Cardiac fibroblast (primary cell): ENCODE measurements around the gene MTA1.

Experiments used
- DNase-seq, 2 donors: peaks; one replicate each; pipeline versions ENCODE4 v3.0.0 to v3.0.0-alpha.2; 2010; ENCODE audit warnings: low read depth in 2 of 2
- H3K4me3 ChIP-seq, 2 donors: replicated peaks in 1 of 2; 1 replicate in 1 of 2; 2 replicates in 1 of 2; pipeline ENCODE4 v1.5.1; 2011; ENCODE audit warnings: low read depth in 2 of 2, low read length in 2 of 2, mild to moderate bottlenecking in 2 of 2, moderate library complexity in 1 of 2
- CTCF ChIP-seq: IDR thresholded peaks from one replicate; pipeline ENCODE4 v1.5.1; 2011; ENCODE audit warnings: low read depth, mild to moderate bottlenecking, low read length, inconsistent platforms

MTA1 gene

GRCh38 chr14:105411017-105411941 lies 8.3 kb upstream of the MTA1 start:
- DNase-seq, result peak; percentile 31 to 38
- H3K4me3 ChIP-seq, result peak overlapping the region; percentile 19 to 35
- TF ChIP-seq CTCF, result no peak

GRCh38 chr14:105411985-105412770 lies 7.4 kb upstream of the MTA1 start:
- no peak for TF ChIP-seq CTCF
- no peak for DNase-seq
- H3K4me3 ChIP-seq, result no peak overlapping the region

GRCh38 chr14:105412771-105413543 lies 6.7 kb upstream of the MTA1 start:
- no peak for TF ChIP-seq CTCF
- H3K4me3 ChIP-seq, result no peak overlapping the region
- no peak for DNase-seq

- no peak for TF ChIP-seq CTCF
- DNase-seq, result no peak
Observed at GRCh38 chr14:105413544-105413886, 6.1 kb upstream of the MTA1 start.

GRCh38 chr14:105414456-105415371 lies 4.9 kb upstream of the MTA1 start:
- peak; percentile 26 for TF ChIP-seq CTCF
- peak; percentile 63 to 76 for DNase-seq
- H3K4me3 ChIP-seq, result peak overlapping the region; percentile 21 to 45

More at GRCh38 chr14:105413544-105413886, 6.1 kb upstream of the MTA1 start:
- no peak overlapping the region for H3K4me3 ChIP-seq
